HG03135 (cell line): ENCODE data around the gene PANX2.
"Not testable (repeated sequence)": the region's sequence is repeated elsewhere in the genome, so short reads cannot be mapped to it uniquely, and the experiment has no call there.

ENCODE experiments used
- ATAC-seq: cut with Tn5 transposase; IDR thresholded peaks from one replicate; pipeline ENCODE4 v1.9.1; 2021; ENCODE audit warnings: mild to moderate bottlenecking, moderate library complexity; ENCODE audit not compliant: unreplicated experiment

The PANX2 gene

DNA sequence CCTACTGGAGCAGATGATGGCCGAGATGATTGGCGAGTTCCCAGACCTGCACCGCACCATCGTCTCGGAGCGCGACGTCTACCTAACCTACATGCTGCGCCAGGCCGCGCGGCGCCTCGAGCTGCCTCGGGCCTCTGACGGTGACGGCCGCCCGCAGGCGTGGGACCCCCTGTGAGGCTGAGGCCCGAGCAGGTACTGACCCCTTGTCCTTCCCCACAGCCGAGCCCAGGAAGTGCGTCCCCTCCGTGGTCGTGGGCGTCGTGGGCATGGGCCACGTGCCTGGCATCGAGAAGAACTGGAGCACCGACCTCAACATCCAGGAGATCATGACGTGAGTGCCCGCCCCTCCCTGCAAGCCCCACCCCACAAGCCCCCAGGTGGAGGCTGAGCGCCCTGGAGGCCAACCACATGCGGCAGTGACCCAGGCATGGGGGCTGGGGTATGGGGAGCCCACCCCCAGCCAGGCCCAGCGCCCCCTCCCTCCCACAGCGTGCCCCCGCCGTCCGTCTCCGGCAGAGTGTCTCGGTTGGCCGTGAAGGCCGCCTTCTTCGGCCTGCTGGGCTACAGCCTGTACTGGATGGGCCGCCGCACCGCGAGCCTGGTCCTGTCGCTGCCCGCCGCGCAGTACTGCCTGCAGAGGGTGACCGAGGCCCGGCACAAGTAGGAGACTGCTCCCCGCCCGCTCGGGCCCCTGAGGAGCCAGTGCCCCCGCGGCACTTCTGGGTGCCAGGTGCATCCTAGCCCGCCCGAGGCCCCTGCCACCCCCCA is 27.5 kb downstream of the PANX2 start:
- ATAC-seq, result no peak

DNA sequence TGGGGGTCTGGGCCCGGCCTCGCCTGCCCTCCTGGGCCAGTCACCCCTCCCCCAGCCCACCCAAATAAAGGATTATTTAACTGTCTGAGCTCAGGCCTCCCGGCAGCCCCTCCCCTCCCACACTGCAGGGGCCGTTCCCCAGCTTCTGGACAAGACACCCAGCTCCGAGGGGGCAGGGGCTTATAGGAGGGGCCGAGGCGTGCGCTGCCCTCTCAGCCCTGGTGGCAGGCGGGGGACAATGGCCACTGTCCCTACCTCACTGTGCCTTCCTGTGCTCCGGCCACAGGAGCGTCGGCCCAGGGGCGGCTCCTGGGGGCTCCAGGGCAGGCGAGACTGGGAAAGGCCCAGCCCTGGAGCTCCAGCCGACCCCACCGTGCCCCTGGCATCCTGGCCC is 28.1 kb downstream of the PANX2 start:
- no peak for ATAC-seq

DNA sequence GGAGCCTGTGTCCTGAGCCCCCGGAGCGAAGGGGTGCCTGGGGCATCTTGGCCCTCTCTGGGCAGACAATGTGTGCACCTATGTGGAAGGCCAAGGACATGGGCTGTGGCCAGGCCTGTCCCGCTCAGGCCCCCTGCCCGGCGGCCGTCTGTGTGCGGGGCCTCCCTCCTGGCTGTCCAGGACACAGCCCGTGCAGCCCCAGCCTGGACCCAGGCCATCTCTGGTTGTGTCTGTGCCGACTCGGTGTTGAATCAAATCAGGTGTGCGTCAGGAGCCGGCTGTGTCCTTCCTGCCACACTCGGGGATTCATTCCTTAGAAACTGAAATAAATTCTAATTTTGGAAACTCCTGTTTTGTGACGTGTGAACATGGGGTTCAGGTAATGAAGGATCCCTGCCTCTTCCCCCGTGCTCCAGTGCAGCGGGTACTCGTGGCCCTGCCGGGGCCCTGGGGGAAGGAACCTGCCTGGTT is 28.8 kb downstream of the PANX2 start:
- no peak for ATAC-seq

DNA sequence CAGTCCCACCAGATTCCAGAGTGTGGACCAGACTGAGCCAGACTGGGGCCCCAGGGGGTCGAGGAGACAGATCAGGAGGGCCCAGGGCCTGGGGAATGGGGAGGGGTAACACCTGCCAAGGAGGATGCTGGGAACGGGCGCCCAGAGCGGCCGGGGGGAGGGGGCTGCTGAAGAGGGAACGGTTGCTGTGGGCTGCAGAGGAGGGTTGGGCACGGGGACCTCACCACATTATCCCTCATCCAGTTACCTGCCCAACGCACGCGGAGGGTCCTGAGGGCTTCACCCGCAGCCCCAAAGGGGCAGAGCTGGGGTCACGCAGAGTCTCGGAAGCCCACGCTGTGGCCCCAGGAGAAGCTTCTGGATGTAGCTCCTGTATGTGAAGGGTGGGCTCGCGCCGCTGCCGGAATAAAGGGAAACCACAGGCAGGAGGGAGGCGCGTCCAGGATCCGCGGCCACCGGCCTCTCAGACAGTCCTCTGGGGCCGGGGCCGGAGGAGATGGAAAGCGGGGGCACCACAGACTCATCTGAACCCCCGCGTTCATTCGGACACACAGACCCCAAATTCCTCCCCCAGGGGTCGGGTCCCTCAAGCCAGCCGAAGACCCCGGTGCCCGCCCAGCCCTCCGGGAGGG is 29.4 kb downstream of the PANX2 start:
- ATAC-seq, result peak; percentile 4

DNA sequence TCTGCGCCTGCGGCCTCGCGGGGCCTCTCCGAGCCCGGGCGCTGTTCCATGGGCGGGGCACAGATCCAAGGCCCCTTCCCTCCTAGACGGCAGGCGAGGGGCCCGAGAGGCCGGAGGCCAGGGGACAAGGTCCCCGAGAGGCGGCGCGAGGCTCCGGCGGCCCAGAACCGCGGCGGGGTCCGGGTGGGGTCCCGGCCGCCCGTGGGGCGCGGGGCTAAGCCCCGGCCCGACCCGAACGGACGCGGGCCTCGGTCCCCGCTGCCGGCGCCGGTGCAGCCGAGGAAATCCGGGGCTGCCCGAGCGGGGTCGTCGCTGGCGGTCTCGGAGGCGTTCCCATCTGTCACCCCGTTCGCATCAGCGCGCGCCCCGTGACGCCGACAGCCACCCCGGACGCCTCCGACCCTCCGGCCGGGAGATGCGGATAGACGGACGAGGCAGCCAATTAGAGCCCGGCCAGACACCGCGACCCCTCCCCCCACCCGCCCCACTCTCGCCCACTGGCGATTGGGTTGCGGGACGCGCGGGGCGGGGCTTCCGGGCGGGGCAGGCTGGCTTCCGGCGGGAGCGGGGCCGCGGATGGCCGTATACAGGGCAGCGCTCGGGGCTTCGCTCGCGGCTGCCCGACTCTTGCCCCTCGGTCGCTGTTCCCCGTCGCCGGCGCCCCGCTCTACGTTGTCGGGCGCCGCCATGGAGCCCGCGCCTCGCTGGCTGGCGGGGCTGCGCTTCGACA is 30.1 kb downstream of the PANX2 start, which contains the start of gene SELENOO:
TSS of gene SELENOO (plus strand) at position 551 of the 730 bp plus-strand sequence. CDS start at position 577, 26 bp downstream.
- peak; percentile 59 for ATAC-seq

DNA sequence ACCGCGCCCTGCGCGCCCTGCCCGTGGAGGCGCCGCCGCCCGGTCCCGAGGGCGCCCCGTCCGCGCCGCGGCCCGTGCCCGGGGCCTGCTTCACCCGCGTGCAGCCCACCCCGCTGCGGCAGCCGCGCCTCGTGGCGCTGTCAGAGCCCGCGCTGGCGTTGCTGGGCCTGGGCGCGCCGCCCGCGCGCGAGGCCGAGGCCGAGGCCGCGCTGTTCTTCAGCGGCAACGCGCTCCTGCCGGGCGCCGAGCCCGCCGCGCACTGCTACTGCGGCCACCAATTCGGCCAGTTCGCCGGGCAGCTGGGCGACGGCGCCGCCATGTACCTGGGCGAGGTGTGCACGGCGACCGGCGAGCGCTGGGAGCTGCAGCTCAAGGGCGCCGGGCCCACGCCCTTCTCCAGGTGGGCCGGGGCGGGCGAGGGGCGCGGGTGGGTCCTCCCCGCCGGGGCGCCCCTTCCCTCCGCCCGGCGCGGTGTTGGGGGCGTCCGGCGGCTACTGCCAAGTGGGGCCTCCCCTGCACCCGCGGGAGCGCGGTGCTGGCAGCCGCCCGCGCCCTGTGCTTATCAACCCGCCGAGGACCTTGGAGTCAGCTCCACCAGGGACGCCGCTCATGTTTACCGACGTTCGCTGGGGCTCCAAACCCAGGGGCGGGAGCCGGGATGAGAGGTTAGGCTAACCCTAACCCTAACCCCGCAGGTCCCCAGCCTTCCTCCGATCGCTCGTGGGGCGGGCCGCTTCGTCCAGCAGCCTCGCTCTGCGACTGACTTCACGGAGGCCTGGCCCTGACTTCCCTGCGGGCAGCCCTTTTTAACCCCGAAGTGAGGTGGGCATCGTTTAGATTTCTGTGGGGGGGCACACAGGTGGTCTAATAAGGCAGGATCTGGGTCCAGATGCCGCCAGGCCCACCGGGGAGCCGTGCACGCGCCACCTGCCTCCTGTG is 30.9 kb downstream of the PANX2 start:
- peak; percentile 19 for ATAC-seq

DNA sequence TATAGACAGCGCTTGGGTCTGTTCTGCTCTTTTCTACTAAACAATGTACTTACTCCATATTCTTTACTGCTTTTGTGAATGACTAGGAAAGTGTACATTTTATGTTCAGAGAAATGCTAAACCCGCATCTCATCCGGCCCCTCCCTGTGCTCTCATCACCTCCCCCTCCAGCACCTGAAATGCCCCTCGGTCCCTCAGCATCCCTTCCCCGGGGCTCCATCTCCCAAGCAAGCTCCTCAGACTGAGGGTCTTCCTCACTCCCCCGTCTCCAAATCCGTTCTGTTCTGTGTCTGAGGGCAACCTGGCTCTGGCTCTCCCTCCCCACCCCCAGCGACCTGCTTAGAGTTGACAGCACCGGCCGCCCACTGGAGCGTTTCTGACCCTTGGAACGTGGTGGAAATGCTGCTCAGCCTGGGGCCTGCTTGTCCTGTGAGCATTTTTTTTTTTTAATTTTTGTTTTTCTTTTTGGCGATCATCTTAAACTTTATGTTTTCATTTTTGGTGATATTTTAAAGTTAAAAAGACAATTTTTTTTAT is 31.7 kb downstream of the PANX2 start:
- no peak for ATAC-seq

DNA sequence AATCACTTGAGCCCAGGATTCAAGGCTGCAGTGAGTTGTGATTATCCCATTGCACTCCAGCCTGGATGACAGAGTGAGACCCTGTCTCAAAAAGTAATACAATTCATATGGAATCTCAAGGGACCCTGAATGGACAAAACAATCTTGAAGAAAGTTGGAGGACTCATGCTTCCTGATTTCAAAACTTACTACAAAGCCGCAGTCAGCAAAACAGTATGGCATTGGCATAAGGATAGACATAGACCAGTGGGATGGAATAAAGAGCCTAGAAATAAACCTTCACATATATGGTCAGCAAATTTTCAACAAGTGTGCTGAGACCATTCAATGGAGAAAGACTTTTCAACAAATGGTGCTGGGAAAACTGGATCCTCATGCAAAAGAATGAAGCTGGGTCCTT is 32.8 kb downstream of the PANX2 start:
- ATAC-seq, result no peak

DNA sequence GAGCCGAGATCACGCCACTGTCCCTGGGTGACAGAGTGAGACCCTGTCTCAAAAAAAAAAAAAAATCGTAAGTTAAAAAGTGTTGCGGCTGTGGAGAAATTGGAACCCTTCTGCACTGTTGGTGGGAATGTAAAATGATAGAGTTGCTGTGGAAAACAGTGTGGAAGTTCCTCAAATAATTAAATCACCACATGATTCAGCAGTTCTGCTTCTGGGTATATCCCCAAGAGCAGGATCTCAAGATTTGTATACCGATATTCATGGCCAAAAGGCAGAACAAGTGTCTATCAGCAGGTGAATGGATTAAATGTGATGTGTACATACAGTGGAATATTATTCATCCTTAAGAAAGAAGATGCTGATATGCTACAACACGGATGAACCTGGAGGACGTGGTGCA is 34.0 kb downstream of the PANX2 start:
- no peak for ATAC-seq

DNA sequence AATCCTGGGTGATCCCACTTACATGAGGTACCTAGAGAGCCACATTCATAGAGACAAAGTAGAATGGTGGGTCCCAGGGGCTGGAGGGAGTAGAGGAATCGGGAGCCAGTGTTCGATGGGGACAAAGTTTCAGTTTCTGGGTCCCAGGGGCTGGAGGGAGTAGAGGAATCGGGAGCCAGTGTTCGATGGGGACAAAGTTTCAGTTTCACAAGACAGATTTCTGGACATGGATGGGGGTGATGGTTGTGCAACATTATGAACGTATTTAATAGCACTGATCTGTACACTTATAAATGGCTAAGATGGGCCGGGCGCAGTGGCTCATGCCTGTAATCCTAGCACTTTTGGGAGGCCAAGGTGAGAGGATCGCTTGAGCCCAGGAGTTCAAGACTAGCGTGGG is 34.5 kb downstream of the PANX2 start:
- not testable (repeated sequence) for ATAC-seq

DNA sequence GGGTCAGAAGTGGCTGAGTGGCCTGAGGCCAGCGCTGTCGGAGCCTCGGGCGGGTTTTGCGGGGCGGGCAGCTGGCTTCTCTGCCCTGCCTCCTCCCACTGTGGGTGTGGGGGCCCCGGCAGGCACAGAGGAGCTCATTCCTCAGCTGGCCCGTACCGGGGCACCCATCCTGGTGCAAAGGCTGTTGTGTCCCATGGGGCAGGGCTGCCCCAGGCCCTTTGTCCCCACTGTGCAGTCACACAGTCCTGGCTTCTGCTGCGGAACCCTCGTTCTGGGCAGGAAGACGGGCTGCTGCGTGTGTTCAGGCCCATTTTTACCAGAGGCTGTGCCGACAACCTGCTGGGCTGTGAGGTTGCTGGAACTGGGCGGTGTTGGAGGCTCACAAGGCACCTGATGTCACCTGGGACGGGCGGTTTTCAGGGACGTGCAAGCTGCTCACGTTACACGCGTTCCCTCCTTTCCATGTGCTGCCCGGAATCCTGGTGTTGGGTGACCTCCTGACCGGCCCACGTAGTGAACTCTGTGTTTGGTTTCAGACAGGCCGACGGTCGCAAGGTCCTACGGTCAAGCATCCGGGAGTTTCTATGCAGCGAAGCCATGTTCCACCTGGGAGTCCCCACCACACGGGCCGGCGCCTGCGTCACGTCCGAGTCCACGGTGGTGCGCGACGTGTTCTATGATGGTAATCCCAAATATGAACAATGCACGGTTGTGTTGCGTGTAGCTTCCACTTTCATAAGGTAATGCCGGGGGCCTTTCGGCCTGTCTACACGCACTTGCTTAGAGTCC is 35.4 kb downstream of the PANX2 start:
- ATAC-seq, result no peak

DNA sequence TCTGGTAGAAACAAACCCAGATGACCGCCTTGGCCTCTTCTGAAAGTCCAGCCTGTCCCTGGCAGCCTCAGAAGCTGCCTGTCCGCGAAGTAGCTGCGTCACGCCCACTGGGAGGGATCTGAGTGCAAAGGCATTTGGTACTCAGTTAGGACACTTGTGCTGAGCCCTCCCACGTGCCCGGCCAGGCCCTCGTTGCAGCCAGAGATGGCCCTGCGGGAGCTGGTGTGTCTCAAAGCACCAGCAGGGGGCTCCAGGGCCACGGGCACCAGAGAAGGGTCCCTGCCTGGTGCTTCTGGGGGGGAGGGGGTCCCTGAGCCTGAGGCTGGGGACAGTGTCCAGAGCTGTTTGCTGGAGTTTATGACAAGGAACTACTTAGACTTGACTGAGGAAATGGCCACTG is 36.1 kb downstream of the PANX2 start:
- ATAC-seq, result no peak

DNA sequence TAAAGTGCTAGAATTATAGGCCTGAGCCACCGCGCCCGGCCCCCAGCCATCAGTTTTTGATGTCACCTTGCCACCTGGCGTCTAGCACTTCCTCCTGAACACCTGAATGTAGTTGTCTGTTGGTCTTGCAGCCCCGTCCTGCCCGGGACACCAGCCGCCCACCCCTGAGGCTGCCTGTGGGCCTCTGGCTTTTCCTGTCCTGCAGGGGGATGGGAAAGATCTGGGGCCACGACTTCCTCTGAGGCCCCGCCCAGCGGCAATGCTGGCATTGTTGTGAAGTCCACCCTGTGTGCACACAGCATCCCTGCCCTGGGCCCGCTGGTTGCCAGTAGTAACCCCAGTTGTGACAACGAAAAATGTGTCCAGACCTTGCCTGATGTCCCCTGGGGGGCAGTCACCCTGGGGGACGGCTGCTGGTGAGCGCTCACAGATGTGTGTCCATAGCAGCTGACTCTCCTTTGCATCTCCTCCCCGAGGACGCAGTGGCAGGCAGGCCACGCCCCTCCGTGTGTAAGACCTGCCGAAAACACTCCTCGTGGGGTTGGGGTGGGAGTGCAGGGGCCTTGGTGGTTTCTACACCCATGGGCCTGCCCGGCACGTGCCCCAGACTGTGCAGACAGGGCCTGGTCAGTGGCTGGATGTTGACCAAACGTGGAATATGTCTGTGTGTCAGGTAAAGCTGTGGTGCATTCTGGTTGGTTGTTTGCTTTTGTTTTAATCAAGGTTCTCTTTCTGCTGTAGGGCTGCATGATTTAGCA is 37.0 kb downstream of the PANX2 start:
- no peak for ATAC-seq

DNA sequence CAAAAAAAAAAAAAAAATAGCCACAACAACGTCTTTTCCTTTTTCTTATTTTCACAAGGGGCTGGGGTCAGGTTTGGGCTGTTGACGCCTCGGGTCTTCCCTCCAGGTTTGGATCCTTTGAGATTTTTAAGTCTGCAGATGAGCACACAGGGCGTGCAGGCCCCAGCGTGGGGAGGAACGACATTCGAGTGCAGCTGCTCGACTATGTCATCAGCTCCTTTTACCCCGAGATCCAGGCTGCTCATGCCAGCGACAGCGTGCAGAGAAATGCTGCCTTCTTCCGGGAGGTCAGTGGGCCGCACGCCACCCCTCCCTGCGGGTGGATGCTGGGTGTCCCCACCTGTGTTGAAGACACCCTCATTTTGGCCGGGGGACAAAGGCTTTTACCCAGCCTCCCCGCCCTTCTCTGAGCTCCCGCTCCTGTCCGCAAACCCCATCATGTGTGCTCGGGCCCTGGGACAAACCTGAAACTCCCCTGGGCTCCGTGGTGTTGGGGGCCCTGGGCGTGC is 38.0 kb downstream of the PANX2 start:
- no peak for ATAC-seq

DNA sequence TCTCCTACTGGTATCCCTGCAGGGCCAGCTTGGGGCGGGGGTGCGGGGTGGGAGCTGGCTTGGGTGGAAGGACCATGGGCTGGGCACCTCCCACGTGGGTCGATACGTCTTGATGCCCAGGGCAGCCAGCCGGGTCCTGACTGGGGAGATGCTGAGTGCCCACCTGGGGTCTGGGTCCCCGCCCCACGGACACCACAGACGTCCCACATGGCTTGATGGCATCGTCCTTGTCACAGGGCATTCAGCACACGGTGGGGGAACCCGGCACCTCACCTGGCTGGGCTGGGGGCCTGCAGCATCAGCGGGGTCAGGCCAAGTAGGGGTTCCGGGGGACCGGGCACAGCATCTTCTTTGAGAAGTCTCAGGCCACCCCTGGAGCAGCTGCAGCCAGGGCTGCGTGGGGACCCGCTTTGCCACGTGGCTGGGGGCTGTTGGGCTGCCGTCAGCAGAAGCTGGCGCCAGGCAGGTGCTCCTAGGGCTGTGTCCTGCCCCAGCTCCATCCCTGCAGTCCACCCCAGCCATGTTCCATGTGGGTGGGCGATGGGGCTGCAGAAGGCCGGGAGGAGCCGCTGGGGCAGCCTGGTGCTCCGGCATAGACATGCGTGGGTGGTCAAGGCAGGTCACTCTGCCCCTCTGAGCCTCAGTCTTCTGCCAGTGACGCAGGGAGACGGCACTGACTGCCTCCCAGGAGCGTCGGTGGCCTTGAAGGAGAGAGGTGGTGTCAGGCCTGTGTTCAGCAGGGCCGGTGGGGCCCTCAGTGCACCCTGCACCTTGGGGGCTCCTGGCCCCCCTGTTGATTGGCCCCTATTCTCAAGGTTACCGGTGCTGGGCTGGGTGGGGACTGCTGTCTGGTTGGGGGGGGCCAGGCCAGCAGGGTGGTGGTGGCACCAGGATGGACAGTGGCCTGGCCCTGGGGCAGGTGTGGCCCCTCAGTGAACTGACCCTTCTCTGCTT is 38.7 kb downstream of the PANX2 start:
- no peak for ATAC-seq

DNA sequence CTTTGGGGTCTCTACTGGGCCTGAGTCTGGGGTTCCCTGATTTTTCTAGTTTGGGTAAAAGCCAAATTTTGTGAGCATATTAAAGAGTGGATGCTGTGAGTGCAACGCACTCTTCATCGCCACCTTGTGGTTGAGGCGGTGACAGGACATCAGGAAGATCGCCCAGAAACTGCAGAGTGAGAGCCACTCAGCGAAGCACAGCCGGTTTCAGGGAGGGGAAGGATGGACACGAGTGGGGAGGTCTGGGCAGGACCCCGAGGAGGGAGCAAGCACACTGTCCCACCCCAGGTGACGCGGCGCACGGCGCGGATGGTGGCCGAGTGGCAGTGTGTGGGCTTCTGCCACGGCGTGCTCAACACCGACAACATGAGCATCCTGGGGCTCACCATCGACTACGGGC is 39.4 kb downstream of the PANX2 start:
- no peak for ATAC-seq

DNA sequence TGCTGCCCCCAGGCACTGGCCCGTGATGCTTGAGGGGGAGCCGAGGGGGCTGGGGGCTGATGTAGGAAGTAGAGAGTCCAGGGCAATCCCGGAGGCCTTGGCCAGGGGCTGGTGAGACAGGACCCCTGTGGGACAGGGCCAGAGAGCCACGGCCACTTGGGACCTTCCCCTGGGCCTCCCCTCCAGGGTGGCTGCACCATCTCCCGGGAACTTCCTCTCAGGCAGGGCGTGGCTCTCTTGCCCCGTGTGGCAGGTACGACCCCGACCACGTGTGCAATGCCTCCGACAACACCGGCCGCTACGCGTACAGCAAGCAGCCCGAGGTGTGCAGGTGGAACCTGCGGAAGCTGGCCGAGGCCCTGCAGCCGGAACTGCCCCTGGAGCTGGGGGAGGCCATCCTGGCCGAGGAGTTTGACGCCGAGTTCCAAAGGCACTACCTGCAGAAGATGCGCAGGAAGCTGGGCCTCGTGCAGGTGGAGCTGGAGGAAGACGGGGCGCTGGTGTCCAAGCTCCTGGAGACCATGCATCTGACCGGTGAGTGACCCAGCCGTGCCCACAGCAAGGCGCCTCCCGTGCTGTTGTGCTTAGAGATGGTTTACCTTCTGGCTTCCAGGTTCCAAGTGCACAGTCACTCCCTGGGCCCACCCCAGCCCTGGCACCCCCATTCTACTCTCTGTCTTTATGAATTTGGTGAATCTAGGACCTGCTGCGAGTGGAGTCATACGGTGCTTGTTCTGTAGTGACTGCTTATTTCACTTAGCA is 40.0 kb downstream of the PANX2 start:
- no peak for ATAC-seq
